GM12892 (cell line): ENCODE data around the gene ADM2.

Source experiments
- POLR2AphosphoS5 ChIP-seq: IDR thresholded peaks from 2 replicates; pipeline ENCODE4 v1.6.1; 2011; ENCODE audit warnings: low read depth, low read length, control low read depth
- TAF1 ChIP-seq: IDR thresholded peaks from 2 replicates; pipeline ENCODE4 v1.6.1; 2011; ENCODE audit warnings: low read depth, mild to moderate bottlenecking, control low read depth, low read length, borderline replicate concordance

GRCh38 chr22:50522208-50522805 is 41.0 kb downstream of the ADM2 start:
- TF ChIP-seq POLR2AphosphoS5 (no peak), TAF1 (no peak)
